WTC11 (cell line): ENCODE results near the gene PITPNC1.
"Not testable (repeated sequence)": the region's sequence is repeated elsewhere in the genome, so short reads cannot be mapped to it uniquely, and the experiment has no call there.

Experiments
- NR2C2 ChIP-seq: sonication (generic); formaldehyde crosslinking; IDR thresholded peaks from 2 replicates; pipeline ENCODE4 v1.8.0; 2022; ENCODE audit warnings: mild to moderate bottlenecking, missing genetic modification reagents
- TF ChIP-seq, protein P1 (sequence below): fragments of 200-600 bp; IDR thresholded peaks from 2 replicates; pipeline ENCODE4 v1.8.0; 2022; ENCODE audit warnings: antibody characterized with exemption

DNA sequence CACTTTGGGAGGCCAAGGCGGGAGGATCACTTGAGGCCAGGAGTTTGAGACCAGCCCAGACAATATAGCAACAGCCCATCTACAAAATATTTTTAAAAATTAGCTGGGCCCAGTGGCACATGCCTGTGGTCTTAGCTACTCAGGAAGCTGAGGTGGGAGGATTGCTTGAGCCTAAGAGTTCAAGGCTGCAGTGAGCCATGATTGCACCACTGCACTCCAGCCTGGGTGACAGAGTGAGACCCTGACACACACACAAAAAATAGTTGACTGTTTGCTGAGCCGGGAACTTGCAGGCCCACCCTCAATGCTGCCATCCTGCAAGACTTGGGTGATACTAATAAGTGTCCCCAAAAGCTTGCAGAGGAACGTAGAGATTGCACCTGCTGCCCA is 271.8 kb downstream of the PITPNC1 start:
- TF ChIP-seq, protein P1, sequence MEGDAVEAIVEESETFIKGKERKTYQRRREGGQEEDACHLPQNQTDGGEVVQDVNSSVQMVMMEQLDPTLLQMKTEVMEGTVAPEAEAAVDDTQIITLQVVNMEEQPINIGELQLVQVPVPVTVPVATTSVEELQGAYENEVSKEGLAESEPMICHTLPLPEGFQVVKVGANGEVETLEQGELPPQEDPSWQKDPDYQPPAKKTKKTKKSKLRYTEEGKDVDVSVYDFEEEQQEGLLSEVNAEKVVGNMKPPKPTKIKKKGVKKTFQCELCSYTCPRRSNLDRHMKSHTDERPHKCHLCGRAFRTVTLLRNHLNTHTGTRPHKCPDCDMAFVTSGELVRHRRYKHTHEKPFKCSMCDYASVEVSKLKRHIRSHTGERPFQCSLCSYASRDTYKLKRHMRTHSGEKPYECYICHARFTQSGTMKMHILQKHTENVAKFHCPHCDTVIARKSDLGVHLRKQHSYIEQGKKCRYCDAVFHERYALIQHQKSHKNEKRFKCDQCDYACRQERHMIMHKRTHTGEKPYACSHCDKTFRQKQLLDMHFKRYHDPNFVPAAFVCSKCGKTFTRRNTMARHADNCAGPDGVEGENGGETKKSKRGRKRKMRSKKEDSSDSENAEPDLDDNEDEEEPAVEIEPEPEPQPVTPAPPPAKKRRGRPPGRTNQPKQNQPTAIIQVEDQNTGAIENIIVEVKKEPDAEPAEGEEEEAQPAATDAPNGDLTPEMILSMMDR: not testable (repeated sequence)
- not testable (repeated sequence) for TF ChIP-seq NR2C2 (CRISPR knock-in tag)
